A549 (cell line): ENCODE measurements around the gene CSNK1A1L. TPM values are rescaled to one million over a fixed set of nuclear protein-coding genes. Genes with fewer than 3 reads are reported as not detected.

ENCODE experiments used
- ATAC-seq, 2 experiments: fragments of 200-7000 bp in 1 of 2; fragments of >200 bp in 1 of 2; cut with Nextera tagmentation in 1 of 2; cut with Tn5 transposase in 1 of 2; 3 replicates each; pipeline versions ENCODE4 v1.8.0 to v1.9.1; 2018 to 2020; ENCODE audit warnings: mild to moderate bottlenecking in 1 of 2, moderate library complexity in 1 of 2
- CTCF ChIA-PET: fragments of 300-600 bp; sonication (Branson Sonifier 250); formaldehyde crosslinking; extraction: SDS; loops from one replicate; lab custom pipeline; 2021; ENCODE audit warnings: antibody characterized with exemption, inconsistent platforms; lab: Yijun Ruan, JAX
- POLR2A ChIA-PET: fragments of 350-600 bp; formaldehyde crosslinking; extraction: SDS; loops from one replicate; lab custom pipeline; 2021; ENCODE audit warnings: antibody characterized with exemption, inconsistent platforms; lab: Yijun Ruan, JAX
- DNase-seq, 2 experiments: peaks; one replicate each; pipeline versions ENCODE4 v3.0.0 to v3.0.0-alpha.2; 2011 to 2016; ENCODE audit warnings: low read depth in 1 of 2, low spot score in 1 of 2
- FAIRE-seq: peaks from 2 replicates; lab custom pipeline; 2011; peaks lifted over from hg19 to GRCh38; lab: Jason Lieb, UNC
- H3K27ac ChIP-seq, 2 experiments: fragments of >200 bp; sonication (Bioruptor Twin); formaldehyde crosslinking; 3 replicates each; pipeline ENCODE4 v1.5.1; 2016 to 2017
- H3K4me1 ChIP-seq: fragments of >200 bp; sonication (Bioruptor Twin); formaldehyde crosslinking; 3 replicates; pipeline ENCODE4 v1.6.1; 2016
- H3K4me2 ChIP-seq: fragments of >200 bp; sonication (Bioruptor Twin); formaldehyde crosslinking; 3 replicates; pipeline ENCODE4 v1.6.1; 2016
- H3K4me3 ChIP-seq: fragments of >200 bp; sonication (Bioruptor Twin); formaldehyde crosslinking; 3 replicates; pipeline ENCODE4 v1.5.1; 2016
- H3K9me3 ChIP-seq: fragments of >200 bp; sonication (Bioruptor Twin); formaldehyde crosslinking; 3 replicates; pipeline ENCODE4 v1.6.1; 2016
- CBX2 ChIP-seq: fragments of 200-600 bp; sonication (generic); IDR thresholded peaks from 2 replicates; pipeline ENCODE4 v1.6.1; 2016; ENCODE audit warnings: low read depth, mild to moderate bottlenecking, borderline replicate concordance
- CEBPB ChIP-seq, 2 experiments: fragments of >200 bp in 1 of 2; sonication (Bioruptor Twin) in 1 of 2; formaldehyde crosslinking in 1 of 2; IDR thresholded peaks; 2 replicates each; pipeline ENCODE4 v1.6.1; 2012 to 2016
- CHD2 ChIP-seq: fragments of 150-350 bp; IDR thresholded peaks from 2 replicates; pipeline ENCODE4 v1.6.1; 2014; ENCODE audit warnings: low read length; ENCODE audit not compliant: partially characterized antibody
- CHD4 ChIP-seq: fragments of 200-600 bp; sonication (generic); IDR thresholded peaks from 2 replicates; pipeline ENCODE4 v1.6.1; 2016; ENCODE audit warnings: antibody characterized with exemption, mild to moderate bottlenecking, borderline replicate concordance
- EHMT2 ChIP-seq: fragments of 200-600 bp; sonication (generic); IDR thresholded peaks from 2 replicates; pipeline ENCODE4 v1.6.1; 2016; ENCODE audit warnings: antibody characterized with exemption, low read depth, mild to moderate bottlenecking, moderate library complexity
- ESRRA ChIP-seq: fragments of 150-350 bp; IDR thresholded peaks from 2 replicates; pipeline ENCODE4 v1.6.1; 2014; ENCODE audit warnings: mild to moderate bottlenecking, low read length, borderline replicate concordance
- FOSB ChIP-seq: fragments of 250-450 bp; sonication (Bioruptor Pico); IDR thresholded peaks from 2 replicates; pipeline ENCODE4 v1.5.0; 2020; ENCODE audit warnings: mild to moderate bottlenecking, moderate library complexity
- FOSL2 ChIP-seq, 2 experiments: fragments of 450-650 bp in 1 of 2; fragments of >200 bp in 1 of 2; sonication (Bioruptor Twin) in 1 of 2; formaldehyde crosslinking; IDR thresholded peaks; 2 replicates each; pipeline versions ENCODE4 v1.5.0 to v1.6.1; 2016 to 2020; ENCODE audit warnings: mild to moderate bottlenecking in 1 of 2, moderate library complexity in 1 of 2
- HOXB5 ChIP-seq: fragments of 250-450 bp; sonication (Bioruptor Pico); IDR thresholded peaks from 2 replicates; pipeline ENCODE4 v1.5.0; 2020; ENCODE audit warnings: mild to moderate bottlenecking, moderate library complexity
- KDM1A ChIP-seq: fragments of 200-600 bp; sonication (generic); IDR thresholded peaks from 2 replicates; pipeline ENCODE4 v1.6.1; 2016; ENCODE audit warnings: low read depth, mild to moderate bottlenecking
- KDM5A ChIP-seq: fragments of 200-600 bp; sonication (generic); IDR thresholded peaks from 2 replicates; pipeline ENCODE4 v1.6.1; 2016; ENCODE audit warnings: antibody characterized with exemption, mild to moderate bottlenecking
- NPAS2 ChIP-seq: fragments of 250-450 bp; sonication (Bioruptor Pico); IDR thresholded peaks from 2 replicates; pipeline ENCODE4 v1.8.0; 2022; ENCODE audit warnings: mild to moderate bottlenecking, moderate library complexity, borderline replicate concordance
- POLR2AphosphoS2 ChIP-seq: conservative IDR thresholded peaks from 2 replicates; pipeline ENCODE4 v1.6.1; 2012; ENCODE audit warnings: low read length, improper control_type of control experiment, inconsistent platforms
- RAD21 ChIP-seq, 2 experiments: fragments of >200 bp in 1 of 2; sonication (Bioruptor Twin) in 1 of 2; formaldehyde crosslinking in 1 of 2; IDR thresholded peaks in 1 of 2; conservative IDR thresholded peaks in 1 of 2; 2 replicates in 1 of 2; 3 replicates in 1 of 2; pipeline ENCODE4 v1.6.1; 2012 to 2018; ENCODE audit warnings: inconsistent platforms in 1 of 2
- ZFP36 ChIP-seq: fragments of 450-650 bp; IDR thresholded peaks from 2 replicates; pipeline ENCODE4 v1.6.1; 2014; ENCODE audit warnings: borderline replicate concordance; ENCODE audit not compliant: partially characterized antibody
- ZNF302 ChIP-seq: fragments of 250-450 bp; sonication (Bioruptor Pico); IDR thresholded peaks from 2 replicates; pipeline ENCODE4 v1.9.0; 2021; ENCODE audit warnings: inconsistent platforms, mild to moderate bottlenecking, moderate library complexity
- WGBS: methylation state at CpG from one replicate; pipeline ENCODE4 v1.1.6; 2017; ENCODE audit errors: missing lambda C conversion rate; 5-methylcytosine and 5-hydroxymethylcytosine counted together
- polyA plus RNA-seq, 4 experiments: library from polyadenylated mRNA; depleted of rRNA in 3 of 4; stranded (reverse); fragments of >200 nt; fragmentation: RNase III in 1 of 4; extraction: RNeasy Plus Mini Kit Qiagen cat#74134 plus additional on column Dnase treatment in 1 of 4; gene quantifications; 2 replicates in 3 of 4; 3 replicates in 1 of 4; pipeline ENCODE4 v1.2.3, GENCODE V29; 2011 to 2017
- TF ChIP-seq, protein P1 (sequence below): fragments of 200-600 bp; sonication (generic); IDR thresholded peaks from 2 replicates; pipeline ENCODE4 v1.6.1; 2016; ENCODE audit warnings: antibody characterized with exemption, mild to moderate bottlenecking, moderate library complexity
- TF ChIP-seq, protein P2 (sequence below): fragments of 250-450 bp; sonication (Bioruptor Pico); IDR thresholded peaks from 2 replicates; pipeline ENCODE4 v1.5.0; 2021; ENCODE audit warnings: mild to moderate bottlenecking, moderate library complexity, borderline replicate concordance

The CSNK1A1L gene
- polyA plus RNA-seq, 2 of the 4 experiments (the other 2 are of a cell fraction), result not detected

DNA sequence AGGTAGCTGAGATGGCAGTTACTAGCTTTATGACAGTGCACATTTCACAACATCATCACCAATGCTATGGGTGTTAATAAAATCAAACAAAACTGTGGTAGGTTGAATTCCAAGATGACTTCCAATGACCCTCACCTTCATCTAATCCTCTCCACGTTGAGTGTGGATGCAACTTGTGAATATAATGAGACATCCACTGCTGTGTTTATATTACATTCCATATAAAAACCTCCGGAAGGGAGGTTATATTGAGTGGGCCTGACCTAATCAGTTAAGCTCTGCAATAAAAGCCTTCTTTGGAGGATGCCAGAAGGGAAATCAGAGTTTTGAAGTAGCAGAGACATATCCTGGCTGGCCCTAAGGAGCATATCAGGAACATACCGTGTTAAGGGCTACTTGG is 25.6 kb upstream of the CSNK1A1L start (continued):
- TF ChIP-seq, protein P1, sequence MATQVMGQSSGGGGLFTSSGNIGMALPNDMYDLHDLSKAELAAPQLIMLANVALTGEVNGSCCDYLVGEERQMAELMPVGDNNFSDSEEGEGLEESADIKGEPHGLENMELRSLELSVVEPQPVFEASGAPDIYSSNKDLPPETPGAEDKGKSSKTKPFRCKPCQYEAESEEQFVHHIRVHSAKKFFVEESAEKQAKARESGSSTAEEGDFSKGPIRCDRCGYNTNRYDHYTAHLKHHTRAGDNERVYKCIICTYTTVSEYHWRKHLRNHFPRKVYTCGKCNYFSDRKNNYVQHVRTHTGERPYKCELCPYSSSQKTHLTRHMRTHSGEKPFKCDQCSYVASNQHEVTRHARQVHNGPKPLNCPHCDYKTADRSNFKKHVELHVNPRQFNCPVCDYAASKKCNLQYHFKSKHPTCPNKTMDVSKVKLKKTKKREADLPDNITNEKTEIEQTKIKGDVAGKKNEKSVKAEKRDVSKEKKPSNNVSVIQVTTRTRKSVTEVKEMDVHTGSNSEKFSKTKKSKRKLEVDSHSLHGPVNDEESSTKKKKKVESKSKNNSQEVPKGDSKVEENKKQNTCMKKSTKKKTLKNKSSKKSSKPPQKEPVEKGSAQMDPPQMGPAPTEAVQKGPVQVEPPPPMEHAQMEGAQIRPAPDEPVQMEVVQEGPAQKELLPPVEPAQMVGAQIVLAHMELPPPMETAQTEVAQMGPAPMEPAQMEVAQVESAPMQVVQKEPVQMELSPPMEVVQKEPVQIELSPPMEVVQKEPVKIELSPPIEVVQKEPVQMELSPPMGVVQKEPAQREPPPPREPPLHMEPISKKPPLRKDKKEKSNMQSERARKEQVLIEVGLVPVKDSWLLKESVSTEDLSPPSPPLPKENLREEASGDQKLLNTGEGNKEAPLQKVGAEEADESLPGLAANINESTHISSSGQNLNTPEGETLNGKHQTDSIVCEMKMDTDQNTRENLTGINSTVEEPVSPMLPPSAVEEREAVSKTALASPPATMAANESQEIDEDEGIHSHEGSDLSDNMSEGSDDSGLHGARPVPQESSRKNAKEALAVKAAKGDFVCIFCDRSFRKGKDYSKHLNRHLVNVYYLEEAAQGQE, result no peak

DNA sequence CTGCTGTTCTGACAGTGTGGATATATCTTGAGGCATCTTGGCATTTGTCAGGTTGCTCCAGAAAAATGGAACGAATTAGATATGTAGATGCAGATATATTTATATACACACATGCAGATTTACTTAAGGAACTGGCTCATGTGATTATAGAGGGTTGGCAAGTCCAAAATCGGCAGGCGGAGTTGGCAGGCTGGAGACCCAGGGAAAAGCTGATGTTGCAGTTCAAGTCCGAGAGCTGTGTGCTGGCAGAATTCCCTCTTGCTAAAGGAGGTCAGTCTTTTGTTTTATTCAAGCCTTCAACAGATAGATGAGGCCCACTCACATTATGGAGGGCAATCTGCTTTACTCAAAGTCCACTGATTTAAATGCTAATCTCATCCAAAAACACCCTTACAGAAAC is 24.4 kb upstream of the CSNK1A1L start:
- Histone ChIP-seq H3K27ac (no peak overlapping the region), H3K4me2 (no peak overlapping the region), H3K9me3 (no peaks in the 10 kb centered on the region), H3K4me1 (no peaks in the 10 kb centered on the region), H3K4me3 (no peak overlapping the region)
- FAIRE-seq, result no peak
- ChIA-PET POLR2A (no interaction called here), CTCF (no interaction called here)
- no peak for ATAC-seq
- no peak for TF ChIP-seq CHD2
- no peak for TF ChIP-seq KDM1A
- no peak for TF ChIP-seq KDM5A
- no peak for TF ChIP-seq ZFP36
- no peak for TF ChIP-seq CBX2
- no peak for TF ChIP-seq EHMT2
- no peak for TF ChIP-seq POLR2AphosphoS2
- TF ChIP-seq ESRRA, result no peak
- no peak for TF ChIP-seq FOSB (CRISPR knock-in tag)
- TF ChIP-seq CHD4, result no peak
- TF ChIP-seq CEBPB (IDR thresholded peaks at IDR 0.05), result no peak
- TF ChIP-seq FOSL2 (IDR thresholded peaks at IDR 0.05), result no peak
- TF ChIP-seq FOSL2 (CRISPR knock-in tag; IDR thresholded peaks at IDR 0.05), result no peak
- no peak for TF ChIP-seq HOXB5 (CRISPR knock-in tag)
- no peak for TF ChIP-seq RAD21 (conservative IDR thresholded peaks at IDR 0.05 in 1 of 2, IDR thresholded peaks at IDR 0.05 in 1 of 2)
- TF ChIP-seq, protein P1, result no peak
- TF ChIP-seq NPAS2 (CRISPR knock-in tag), result no peak
- TF ChIP-seq ZNF302 (CRISPR knock-in tag), result no peak
- TF ChIP-seq, protein P2, sequence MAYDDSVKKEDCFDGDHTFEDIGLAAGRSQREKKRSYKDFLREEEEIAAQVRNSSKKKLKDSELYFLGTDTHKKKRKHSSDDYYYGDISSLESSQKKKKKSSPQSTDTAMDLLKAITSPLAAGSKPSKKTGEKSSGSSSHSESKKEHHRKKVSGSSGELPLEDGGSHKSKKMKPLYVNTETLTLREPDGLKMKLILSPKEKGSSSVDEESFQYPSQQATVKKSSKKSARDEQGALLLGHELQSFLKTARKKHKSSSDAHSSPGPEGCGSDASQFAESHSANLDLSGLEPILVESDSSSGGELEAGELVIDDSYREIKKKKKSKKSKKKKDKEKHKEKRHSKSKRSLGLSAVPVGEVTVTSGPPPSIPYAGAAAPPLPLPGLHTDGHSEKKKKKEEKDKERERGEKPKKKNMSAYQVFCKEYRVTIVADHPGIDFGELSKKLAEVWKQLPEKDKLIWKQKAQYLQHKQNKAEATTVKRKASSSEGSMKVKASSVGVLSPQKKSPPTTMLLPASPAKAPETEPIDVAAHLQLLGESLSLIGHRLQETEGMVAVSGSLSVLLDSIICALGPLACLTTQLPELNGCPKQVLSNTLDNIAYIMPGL (CRISPR knock-in tag), result no peak
- 57% methylated on average over 4 of the region's 4 CpGs for WGBS
- DNase-seq, result no peak
